GM23338 (cell line): ENCODE results near the gene AOC1. TPM values are rescaled to one million over a fixed set of nuclear protein-coding genes. Genes with fewer than 3 reads are reported as not detected.

Source experiments
- ATAC-seq: fragments of 200-7000 bp; cut with Tn5 transposase; 3 replicates; pipeline ENCODE4 v1.9.1; 2020
- DNase-seq: peaks from one replicate; pipeline ENCODE4 v3.0.0-alpha.2; 2015; ENCODE audit warnings: low spot score
- H2AFZ ChIP-seq: fragments of 200-600 bp; sonication (generic); 2 replicates; pipeline ENCODE4 v1.8.0; 2016; ENCODE audit warnings: antibody characterized with exemption, mild to moderate bottlenecking, moderate library complexity
- H3F3A ChIP-seq: fragments of 200-600 bp; sonication (generic); replicated peaks from 2 replicates; pipeline ENCODE4 v1.8.0; 2017; ENCODE audit warnings: antibody characterized with exemption, mixed run types, low read depth
- H3K27ac ChIP-seq: fragments of 200-600 bp; sonication (generic); 2 replicates; pipeline ENCODE4 v1.6.1; 2016; ENCODE audit warnings: low read depth
- H3K27me3 ChIP-seq: fragments of 200-600 bp; sonication (generic); 2 replicates; pipeline ENCODE4 v1.8.0; 2016; ENCODE audit warnings: mild to moderate bottlenecking, mixed run types, moderate library complexity; ENCODE audit not compliant: insufficient read depth
- H3K36me3 ChIP-seq: fragments of 200-600 bp; sonication (generic); 2 replicates; pipeline ENCODE4 v1.8.0; 2016; ENCODE audit warnings: mild to moderate bottlenecking; ENCODE audit not compliant: insufficient read depth
- H3K4me1 ChIP-seq: fragments of 200-600 bp; sonication (generic); 2 replicates; pipeline ENCODE4 v1.8.0; 2016; ENCODE audit warnings: mild to moderate bottlenecking, moderate library complexity; ENCODE audit not compliant: insufficient read depth
- H3K4me2 ChIP-seq: fragments of 200-600 bp; sonication (generic); 2 replicates; pipeline ENCODE4 v1.7.1; 2017; ENCODE audit warnings: mixed run types
- H3K4me3 ChIP-seq: fragments of 200-600 bp; sonication (generic); 2 replicates; pipeline ENCODE4 v1.6.1; 2016; ENCODE audit warnings: mixed run types
- H3K79me2 ChIP-seq: fragments of 200-600 bp; sonication (generic); replicated peaks from 2 replicates; pipeline ENCODE4 v1.8.0; 2017; ENCODE audit warnings: mild to moderate bottlenecking; ENCODE audit not compliant: insufficient read depth
- H3K9me2 ChIP-seq: fragments of 200-600 bp; sonication (generic); 2 replicates; pipeline ENCODE4 v1.8.0; 2017; ENCODE audit not compliant: insufficient read depth
- H4K20me1 ChIP-seq: fragments of 200-600 bp; sonication (generic); replicated peaks from 2 replicates; pipeline ENCODE4 v1.8.0; 2017; ENCODE audit warnings: mild to moderate bottlenecking; ENCODE audit not compliant: insufficient read depth
- H3K27ac Mint-ChIP-seq: 2 replicates; pipeline ENCODE4 v1.8.0; 2020; ENCODE audit warnings: inconsistent platforms, mild to moderate bottlenecking, moderate library complexity, mixed read lengths
- H3K27me3 Mint-ChIP-seq: 3 replicates; pipeline ENCODE4 v1.8.0; 2022; ENCODE audit warnings: low read depth, mild to moderate bottlenecking, moderate library complexity, mixed read lengths, inconsistent platforms; ENCODE audit not compliant: insufficient read depth, poor library complexity
- H3K36me3 Mint-ChIP-seq: 3 replicates; pipeline ENCODE4 v1.8.0; 2021; ENCODE audit warnings: low read depth, mild to moderate bottlenecking, inconsistent platforms, moderate library complexity, mixed read lengths
- H3K4me1 Mint-ChIP-seq: 3 replicates; pipeline ENCODE4 v1.8.0; 2020; ENCODE audit warnings: mild to moderate bottlenecking, inconsistent platforms, mixed read lengths
- H3K4me3 Mint-ChIP-seq: 3 replicates; pipeline ENCODE4 v1.8.0; 2021; ENCODE audit warnings: moderate library complexity, mild to moderate bottlenecking, inconsistent platforms, mixed read lengths
- H3K9me3 Mint-ChIP-seq: 3 replicates; pipeline ENCODE4 v1.8.0; 2020; ENCODE audit warnings: moderate library complexity, mild to moderate bottlenecking, inconsistent platforms, mixed read lengths
- CREB1 ChIP-seq: fragments of 250-450 bp; sonication (Bioruptor Pico); IDR thresholded peaks from 2 replicates; pipeline ENCODE4 v1.5.0; 2020; ENCODE audit warnings: low read depth, mild to moderate bottlenecking, moderate library complexity
- ETS1 ChIP-seq: IDR thresholded peaks from 2 replicates; pipeline ENCODE4 v1.6.1; 2016; ENCODE audit warnings: antibody characterized with exemption
- EZH2 ChIP-seq: fragments of 200-600 bp; sonication (generic); IDR thresholded peaks from one replicate; pipeline ENCODE4 v1.8.0; 2017; ENCODE audit warnings: antibody characterized with exemption, mild to moderate bottlenecking, low read depth; ENCODE audit not compliant: unreplicated experiment
- EZH2phosphoT487 ChIP-seq: fragments of 200-600 bp; sonication (generic); IDR thresholded peaks from one replicate; pipeline ENCODE4 v1.8.1; 2018; ENCODE audit warnings: antibody characterized with exemption; ENCODE audit not compliant: unreplicated experiment
- JUNB ChIP-seq: IDR thresholded peaks from one replicate; pipeline ENCODE4 v1.6.1; 2016; ENCODE audit warnings: antibody characterized with exemption; ENCODE audit not compliant: unreplicated experiment
- NANOG ChIP-seq: IDR thresholded peaks from 2 replicates; pipeline ENCODE4 v1.6.1; 2016; ENCODE audit warnings: antibody characterized with exemption, borderline replicate concordance
- POLR2AphosphoS5 ChIP-seq: IDR thresholded peaks from 2 replicates; pipeline ENCODE4 v1.6.1; 2016; ENCODE audit warnings: antibody characterized with exemption, low read depth
- REST ChIP-seq: IDR thresholded peaks from one replicate; pipeline ENCODE4 v1.6.1; 2018; ENCODE audit warnings: antibody characterized with exemption; ENCODE audit not compliant: unreplicated experiment
- STAT1 ChIP-seq: IDR thresholded peaks from one replicate; pipeline ENCODE4 v1.6.1; 2016; ENCODE audit warnings: antibody characterized with exemption; ENCODE audit not compliant: unreplicated experiment
- ZNF114 ChIP-seq: fragments of 250-450 bp; sonication (Bioruptor Pico); IDR thresholded peaks from 2 replicates; pipeline ENCODE4 v1.5.0; 2020; ENCODE audit warnings: mild to moderate bottlenecking, moderate library complexity
- ZNF331 ChIP-seq: fragments of 250-450 bp; sonication (Bioruptor Pico); IDR thresholded peaks from 2 replicates; pipeline ENCODE4 v1.5.0; 2020; ENCODE audit warnings: low read depth, mild to moderate bottlenecking, moderate library complexity
- ZNF462 ChIP-seq: fragments of 250-450 bp; sonication (Bioruptor Pico); IDR thresholded peaks from 2 replicates; pipeline ENCODE4 v1.5.0; 2020; ENCODE audit warnings: mild to moderate bottlenecking, moderate library complexity
- long read RNA-seq: library from polyadenylated mRNA; unstranded; transcript quantifications from one replicate; pipeline ENCODE4 v2.0.0, GENCODE V29; 2020; ENCODE audit not compliant: unreplicated experiment
- polyA plus RNA-seq: library from polyadenylated mRNA; unstranded; fragments of >200 nt; fragmentation: Nextera tagmentation; extraction: Ambion mirVana; gene quantifications from 2 replicates; pipeline ENCODE4 v1.2.1, GENCODE V29; 2016
- total RNA-seq: library from RNA; depleted of rRNA; stranded (reverse); fragments of >200 nt; shearing (Covaris generic); gene quantifications from 2 replicates; pipeline ENCODE4 v1.2.3, GENCODE V29; 2014; rRNA removed

AOC1 gene
- total RNA-seq (0.47 TPM in 1 of 2 replicates, not detected in the other), polyA plus RNA-seq (not detected in 2 replicates)
- long read RNA-seq, result 0 reads

- ATAC-seq, result peak; percentile 85
- no peaks in the 10 kb centered on the region for H3K27me3 ChIP-seq
These were observed at the start of gene AOC1 for GRCh38 chr7:150852371-150852905. Gene AOC1 (plus strand): TSS chr7:150852517. CDS start chr7:150856471, 3,954 bp downstream.

More at GRCh38 chr7:150852371-150852905, at the start of gene AOC1:
- H3K4me3 ChIP-seq, result no peak within 1 kb of the TSS
- peak; percentile 20 for DNase-seq
- H3K4me2 ChIP-seq, result no peak within 1 kb of the TSS
- H3K36me3 ChIP-seq, result no peaks in the 10 kb centered on the region
- H3K9me2 ChIP-seq, result no peaks in the 10 kb centered on the region
- Mint-ChIP-seq H3K4me1 (peaks cover 5% of the 10 kb centered on the region; the same call in 2 of the 3 replicates), H3K27ac (no peak within 1 kb of the TSS), H3K4me3 (no peak within 1 kb of the TSS), H3K9me3 (no peaks in the 10 kb centered on the region), H3K27me3 (peaks cover 4% of the 10 kb centered on the region), H3K36me3 (no peaks in the 10 kb centered on the region)
- TF ChIP-seq ZNF114 (CRISPR knock-in tag), result no peak
- TF ChIP-seq JUNB, result no peak
- TF ChIP-seq EZH2, result no peak
- TF ChIP-seq ZNF331 (CRISPR knock-in tag), result no peak
- no peak for TF ChIP-seq NANOG
- TF ChIP-seq EZH2phosphoT487, result no peak
- no peak for TF ChIP-seq ETS1
- TF ChIP-seq ZNF462 (CRISPR knock-in tag), result no peak
- TF ChIP-seq CREB1 (CRISPR knock-in tag), result no peak
- TF ChIP-seq STAT1, result no peak
- TF ChIP-seq REST, result no peak
- no peak for TF ChIP-seq POLR2AphosphoS5
- no peaks in the 10 kb centered on the region for H3F3A ChIP-seq
- no peaks in the 10 kb centered on the region for H4K20me1 ChIP-seq
- 0 out of 2 replicates have a peak within 1 kb of the TSS, but pooled peaks have one; percentile 47 for H2AFZ ChIP-seq
- H3K4me1 ChIP-seq, result peaks cover 3% of the 10 kb centered on the region; the same call in 1 of the 2 replicates
- no peaks in the 10 kb centered on the region for H3K79me2 ChIP-seq
- no peak within 1 kb of the TSS for H3K27ac ChIP-seq
